Liver (tissue), 3 donors: ENCODE results near the gene PIP5K1C.

Source experiments
- FOXA2 ChIP-seq: IDR thresholded peaks from 2 replicates; pipeline ENCODE4 v1.6.1; 2016; ENCODE audit warnings: antibody characterized with exemption
- GABPA ChIP-seq, 2 donors: IDR thresholded peaks in 1 of 2; conservative IDR thresholded peaks in 1 of 2; 2 replicates each; pipeline ENCODE4 v1.6.1; 2016; ENCODE audit warnings: antibody characterized with exemption in 2 of 2, mild to moderate bottlenecking in 1 of 2, moderate library complexity in 1 of 2
- JUND ChIP-seq, 2 donors: IDR thresholded peaks; 2 replicates each; pipeline ENCODE4 v1.6.1; 2016; ENCODE audit warnings: antibody characterized with exemption in 2 of 2
- MAX ChIP-seq: IDR thresholded peaks from 2 replicates; pipeline ENCODE4 v1.6.1; 2016; ENCODE audit warnings: antibody characterized with exemption
- RAD21 ChIP-seq, 2 donors: IDR thresholded peaks; 2 replicates each; pipeline ENCODE4 v1.6.1; 2016; ENCODE audit warnings: antibody characterized with exemption in 2 of 2, mild to moderate bottlenecking in 2 of 2
- RXRA ChIP-seq, 2 donors: IDR thresholded peaks; 2 replicates each; pipeline ENCODE4 v1.6.1; 2017 to 2018; ENCODE audit warnings: antibody characterized with exemption in 2 of 2, mild to moderate bottlenecking in 1 of 2
- SP1 ChIP-seq: IDR thresholded peaks from 2 replicates; pipeline ENCODE4 v1.6.1; 2018; ENCODE audit warnings: antibody characterized with exemption, mild to moderate bottlenecking
- TAF1 ChIP-seq: conservative IDR thresholded peaks from 2 replicates; pipeline ENCODE4 v1.6.1; 2016; ENCODE audit warnings: antibody characterized with exemption, mild to moderate bottlenecking
- YY1 ChIP-seq: IDR thresholded peaks from 2 replicates; pipeline ENCODE4 v1.6.1; 2016; ENCODE audit warnings: antibody characterized with exemption, mild to moderate bottlenecking
- ZBTB33 ChIP-seq: IDR thresholded peaks from 2 replicates; pipeline ENCODE4 v1.6.1; 2016; ENCODE audit warnings: antibody characterized with exemption
- TF ChIP-seq, protein P1 (sequence below): fragments of 150-350 bp; IDR thresholded peaks from 2 replicates; pipeline ENCODE4 v1.5.1; 2017; ENCODE audit warnings: improper control_type of control experiment, low read depth, low read length; ENCODE audit not compliant: missing input control
- TF ChIP-seq, protein P2 (sequence below): IDR thresholded peaks from 2 replicates; pipeline ENCODE4 v1.6.1; 2016; ENCODE audit warnings: antibody characterized with exemption
- TF ChIP-seq, protein P3 (sequence below): IDR thresholded peaks from 2 replicates; pipeline ENCODE4 v1.6.1; 2016; ENCODE audit warnings: antibody characterized with exemption, mild to moderate bottlenecking
- donor health status: healthy.
- donor health status: healthy.

- TF ChIP-seq, protein P1, sequence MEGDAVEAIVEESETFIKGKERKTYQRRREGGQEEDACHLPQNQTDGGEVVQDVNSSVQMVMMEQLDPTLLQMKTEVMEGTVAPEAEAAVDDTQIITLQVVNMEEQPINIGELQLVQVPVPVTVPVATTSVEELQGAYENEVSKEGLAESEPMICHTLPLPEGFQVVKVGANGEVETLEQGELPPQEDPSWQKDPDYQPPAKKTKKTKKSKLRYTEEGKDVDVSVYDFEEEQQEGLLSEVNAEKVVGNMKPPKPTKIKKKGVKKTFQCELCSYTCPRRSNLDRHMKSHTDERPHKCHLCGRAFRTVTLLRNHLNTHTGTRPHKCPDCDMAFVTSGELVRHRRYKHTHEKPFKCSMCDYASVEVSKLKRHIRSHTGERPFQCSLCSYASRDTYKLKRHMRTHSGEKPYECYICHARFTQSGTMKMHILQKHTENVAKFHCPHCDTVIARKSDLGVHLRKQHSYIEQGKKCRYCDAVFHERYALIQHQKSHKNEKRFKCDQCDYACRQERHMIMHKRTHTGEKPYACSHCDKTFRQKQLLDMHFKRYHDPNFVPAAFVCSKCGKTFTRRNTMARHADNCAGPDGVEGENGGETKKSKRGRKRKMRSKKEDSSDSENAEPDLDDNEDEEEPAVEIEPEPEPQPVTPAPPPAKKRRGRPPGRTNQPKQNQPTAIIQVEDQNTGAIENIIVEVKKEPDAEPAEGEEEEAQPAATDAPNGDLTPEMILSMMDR = no peak
- no peak for TF ChIP-seq YY1
- no peak for TF ChIP-seq TAF1
- no peak for TF ChIP-seq ZBTB33
- TF ChIP-seq, protein P2, sequence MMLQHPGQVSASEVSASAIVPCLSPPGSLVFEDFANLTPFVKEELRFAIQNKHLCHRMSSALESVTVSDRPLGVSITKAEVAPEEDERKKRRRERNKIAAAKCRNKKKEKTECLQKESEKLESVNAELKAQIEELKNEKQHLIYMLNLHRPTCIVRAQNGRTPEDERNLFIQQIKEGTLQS = no peak
- no peak for TF ChIP-seq MAX
- no peak for TF ChIP-seq JUND (IDR thresholded peaks at IDR 0.05)
- TF ChIP-seq FOXA2 = no peak
- TF ChIP-seq SP1 = no peak
- no peak for TF ChIP-seq RAD21 (IDR thresholded peaks at IDR 0.05)
- TF ChIP-seq, protein P3, sequence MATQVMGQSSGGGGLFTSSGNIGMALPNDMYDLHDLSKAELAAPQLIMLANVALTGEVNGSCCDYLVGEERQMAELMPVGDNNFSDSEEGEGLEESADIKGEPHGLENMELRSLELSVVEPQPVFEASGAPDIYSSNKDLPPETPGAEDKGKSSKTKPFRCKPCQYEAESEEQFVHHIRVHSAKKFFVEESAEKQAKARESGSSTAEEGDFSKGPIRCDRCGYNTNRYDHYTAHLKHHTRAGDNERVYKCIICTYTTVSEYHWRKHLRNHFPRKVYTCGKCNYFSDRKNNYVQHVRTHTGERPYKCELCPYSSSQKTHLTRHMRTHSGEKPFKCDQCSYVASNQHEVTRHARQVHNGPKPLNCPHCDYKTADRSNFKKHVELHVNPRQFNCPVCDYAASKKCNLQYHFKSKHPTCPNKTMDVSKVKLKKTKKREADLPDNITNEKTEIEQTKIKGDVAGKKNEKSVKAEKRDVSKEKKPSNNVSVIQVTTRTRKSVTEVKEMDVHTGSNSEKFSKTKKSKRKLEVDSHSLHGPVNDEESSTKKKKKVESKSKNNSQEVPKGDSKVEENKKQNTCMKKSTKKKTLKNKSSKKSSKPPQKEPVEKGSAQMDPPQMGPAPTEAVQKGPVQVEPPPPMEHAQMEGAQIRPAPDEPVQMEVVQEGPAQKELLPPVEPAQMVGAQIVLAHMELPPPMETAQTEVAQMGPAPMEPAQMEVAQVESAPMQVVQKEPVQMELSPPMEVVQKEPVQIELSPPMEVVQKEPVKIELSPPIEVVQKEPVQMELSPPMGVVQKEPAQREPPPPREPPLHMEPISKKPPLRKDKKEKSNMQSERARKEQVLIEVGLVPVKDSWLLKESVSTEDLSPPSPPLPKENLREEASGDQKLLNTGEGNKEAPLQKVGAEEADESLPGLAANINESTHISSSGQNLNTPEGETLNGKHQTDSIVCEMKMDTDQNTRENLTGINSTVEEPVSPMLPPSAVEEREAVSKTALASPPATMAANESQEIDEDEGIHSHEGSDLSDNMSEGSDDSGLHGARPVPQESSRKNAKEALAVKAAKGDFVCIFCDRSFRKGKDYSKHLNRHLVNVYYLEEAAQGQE = no peak
- TF ChIP-seq GABPA (IDR thresholded peaks at IDR 0.05 in 1 of 2, conservative IDR thresholded peaks at IDR 0.05 in 1 of 2) = no peak
- no peak for TF ChIP-seq RXRA (IDR thresholded peaks at IDR 0.05)
These were observed 29.2 kb downstream of the PIP5K1C start for GRCh38 chr19:3670796-3671679.
